Right atrium auricular region (tissue), 2 donors: ENCODE results near the gene ARFGAP1. TPM values are rescaled to one million over a fixed set of nuclear protein-coding genes. Genes with fewer than 3 reads are reported as not detected.

Source experiments
- DNase-seq: peaks from one replicate; pipeline ENCODE4 v3.0.0-alpha.2; 2019; ENCODE audit warnings: low spot score
- H3K27ac ChIP-seq, 2 donors: fragments of 200-600 bp; sonication (generic); 1 replicate in 1 of 2; 2 replicates in 1 of 2; pipeline ENCODE4 v1.5.1; 2016 to 2019
- H3K27me3 ChIP-seq, 2 donors: fragments of 200-600 bp; sonication (generic); one replicate each; pipeline versions ENCODE4 v1.5.1 to v1.6.0; 2017 to 2019
- H3K36me3 ChIP-seq: fragments of 200-600 bp; sonication (generic); one replicate; pipeline ENCODE4 v1.5.1; 2016
- H3K4me1 ChIP-seq, 2 donors: fragments of 200-600 bp; sonication (generic); one replicate each; pipeline versions ENCODE4 v1.5.1 to v1.6.0; 2017 to 2019
- H3K4me3 ChIP-seq, 2 donors: fragments of 200-600 bp; sonication (generic); 1 replicate in 1 of 2; 2 replicates in 1 of 2; pipeline ENCODE4 v1.5.1; 2017 to 2019; ENCODE audit warnings: mild to moderate bottlenecking in 1 of 2, moderate library complexity in 1 of 2
- H3K9me3 ChIP-seq, 2 donors: fragments of 200-600 bp; sonication (generic); one replicate each; pipeline ENCODE4 v1.5.1; 2019
- total RNA-seq, 2 donors: library from RNA; depleted of rRNA; stranded (reverse); fragments of >200 nt; gene quantifications; one replicate each; pipeline ENCODE4 v1.1.0, GENCODE V29; 2016
- TF ChIP-seq, protein P1 (sequence below), 2 donors: fragments of 200-600 bp; sonication (generic); IDR thresholded peaks; one replicate each; pipeline ENCODE4 v1.5.1; 2019; ENCODE audit warnings: antibody characterized with exemption in 2 of 2

The ARFGAP1 gene
- total RNA-seq, 2 donors from 2014 or later: 19.1 to 20.7 TPM

DNA sequence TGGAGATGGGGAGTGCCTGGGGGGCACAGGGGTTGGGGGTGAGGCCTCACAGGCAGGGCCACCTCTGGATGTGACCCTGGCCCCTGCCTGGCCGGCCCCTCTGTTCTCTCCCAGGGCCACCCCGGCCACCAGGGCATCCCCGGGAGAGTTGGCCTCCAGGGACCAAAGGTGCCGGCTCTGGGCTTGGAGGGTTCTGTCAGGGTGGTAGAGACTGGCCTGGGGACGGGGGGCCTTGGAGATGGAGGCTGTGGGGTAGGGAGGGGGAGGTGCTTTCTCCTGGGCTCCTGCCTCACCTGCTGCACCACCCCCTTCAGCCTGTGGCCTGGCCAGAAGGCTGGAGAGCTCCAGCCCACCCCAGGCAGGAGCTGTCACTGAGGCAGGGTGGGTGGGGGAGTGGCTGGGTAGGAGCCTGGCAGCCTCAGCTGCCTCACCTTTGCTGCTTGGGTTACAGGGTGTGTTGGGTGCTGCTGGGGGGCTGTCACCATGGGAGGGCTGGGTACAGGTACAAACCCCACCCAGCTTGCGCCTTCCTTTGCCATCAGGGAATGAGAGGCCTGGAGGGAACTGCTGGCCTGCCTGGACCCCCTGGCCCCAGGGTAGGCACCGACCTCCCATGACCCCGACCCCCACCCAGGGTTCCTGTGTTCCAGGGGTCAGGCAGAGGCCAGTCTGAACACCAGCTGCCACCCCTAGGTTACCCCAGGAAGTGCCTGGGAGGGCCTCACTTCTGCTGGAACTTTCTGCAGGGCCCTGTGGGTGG lies 53.1 kb downstream of the ARFGAP1 start:
- H3K4me1 ChIP-seq: peaks cover 0 to 22% of the 10 kb centered on the region in 2 donors
- no peaks in the 10 kb centered on the region for H3K27me3 ChIP-seq
- no peak for DNase-seq
- no peaks in the 10 kb centered on the region for H3K36me3 ChIP-seq
- no peaks in the 10 kb centered on the region for H3K9me3 ChIP-seq
- H3K4me3 ChIP-seq: no peak overlapping the region
- TF ChIP-seq, protein P1, sequence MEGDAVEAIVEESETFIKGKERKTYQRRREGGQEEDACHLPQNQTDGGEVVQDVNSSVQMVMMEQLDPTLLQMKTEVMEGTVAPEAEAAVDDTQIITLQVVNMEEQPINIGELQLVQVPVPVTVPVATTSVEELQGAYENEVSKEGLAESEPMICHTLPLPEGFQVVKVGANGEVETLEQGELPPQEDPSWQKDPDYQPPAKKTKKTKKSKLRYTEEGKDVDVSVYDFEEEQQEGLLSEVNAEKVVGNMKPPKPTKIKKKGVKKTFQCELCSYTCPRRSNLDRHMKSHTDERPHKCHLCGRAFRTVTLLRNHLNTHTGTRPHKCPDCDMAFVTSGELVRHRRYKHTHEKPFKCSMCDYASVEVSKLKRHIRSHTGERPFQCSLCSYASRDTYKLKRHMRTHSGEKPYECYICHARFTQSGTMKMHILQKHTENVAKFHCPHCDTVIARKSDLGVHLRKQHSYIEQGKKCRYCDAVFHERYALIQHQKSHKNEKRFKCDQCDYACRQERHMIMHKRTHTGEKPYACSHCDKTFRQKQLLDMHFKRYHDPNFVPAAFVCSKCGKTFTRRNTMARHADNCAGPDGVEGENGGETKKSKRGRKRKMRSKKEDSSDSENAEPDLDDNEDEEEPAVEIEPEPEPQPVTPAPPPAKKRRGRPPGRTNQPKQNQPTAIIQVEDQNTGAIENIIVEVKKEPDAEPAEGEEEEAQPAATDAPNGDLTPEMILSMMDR (IDR thresholded peaks at IDR 0.05): no peak
- no peak overlapping the region for H3K27ac ChIP-seq

DNA sequence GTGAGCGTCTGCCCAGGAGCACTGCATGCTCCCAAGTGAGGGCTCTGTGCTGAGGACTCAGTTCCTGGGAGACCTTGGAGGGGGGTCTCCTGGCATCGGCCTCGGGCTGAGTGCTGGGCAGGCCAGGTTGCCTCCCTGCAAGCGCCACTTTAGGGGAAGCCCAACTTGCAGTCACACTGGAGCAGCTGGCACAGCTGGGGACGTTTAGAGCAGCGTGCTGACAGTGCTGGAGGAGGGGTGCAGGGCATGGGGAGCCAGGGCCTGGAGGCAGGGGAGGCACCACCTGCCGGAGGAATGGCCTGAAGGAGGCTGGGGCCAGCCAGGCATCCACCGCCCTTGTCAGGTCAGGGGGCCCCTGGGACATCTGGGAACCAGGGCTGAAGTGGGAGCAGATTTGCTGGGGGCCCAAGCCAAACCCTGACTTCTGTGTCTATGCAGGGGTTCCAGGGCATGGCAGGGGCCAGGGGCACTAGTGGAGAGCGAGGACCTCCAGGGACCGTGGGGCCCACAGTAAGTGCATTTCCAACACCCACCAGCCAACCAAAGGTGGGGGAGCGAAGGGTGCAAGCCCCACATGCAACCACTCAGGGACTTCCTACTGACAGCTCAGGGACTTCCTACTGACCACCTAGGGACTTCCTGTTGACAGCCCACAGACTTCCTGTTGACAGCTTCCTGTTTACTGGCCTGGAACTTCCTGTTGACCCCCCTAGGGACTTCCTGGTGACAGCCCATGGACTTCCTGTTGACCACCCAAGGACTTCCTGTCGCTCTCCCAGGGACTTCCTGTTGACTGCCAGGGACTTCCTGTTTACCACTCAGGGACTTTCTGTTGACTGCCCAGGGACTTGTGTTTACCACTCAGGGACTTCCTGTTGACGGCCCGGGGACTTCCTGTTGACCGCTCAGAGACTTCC lies 54.0 kb downstream of the ARFGAP1 start:
- no peaks in the 10 kb centered on the region for H3K9me3 ChIP-seq
- H3K36me3 ChIP-seq: no peaks in the 10 kb centered on the region
- no peaks in the 10 kb centered on the region for H3K27me3 ChIP-seq
- no peak overlapping the region for H3K27ac ChIP-seq
- peaks cover 0 to 13% of the 10 kb centered on the region in 2 donors for H3K4me1 ChIP-seq
- TF ChIP-seq, protein P1 (IDR thresholded peaks at IDR 0.05): no peak
- no peak for DNase-seq
- H3K4me3 ChIP-seq: no peak overlapping the region

DNA sequence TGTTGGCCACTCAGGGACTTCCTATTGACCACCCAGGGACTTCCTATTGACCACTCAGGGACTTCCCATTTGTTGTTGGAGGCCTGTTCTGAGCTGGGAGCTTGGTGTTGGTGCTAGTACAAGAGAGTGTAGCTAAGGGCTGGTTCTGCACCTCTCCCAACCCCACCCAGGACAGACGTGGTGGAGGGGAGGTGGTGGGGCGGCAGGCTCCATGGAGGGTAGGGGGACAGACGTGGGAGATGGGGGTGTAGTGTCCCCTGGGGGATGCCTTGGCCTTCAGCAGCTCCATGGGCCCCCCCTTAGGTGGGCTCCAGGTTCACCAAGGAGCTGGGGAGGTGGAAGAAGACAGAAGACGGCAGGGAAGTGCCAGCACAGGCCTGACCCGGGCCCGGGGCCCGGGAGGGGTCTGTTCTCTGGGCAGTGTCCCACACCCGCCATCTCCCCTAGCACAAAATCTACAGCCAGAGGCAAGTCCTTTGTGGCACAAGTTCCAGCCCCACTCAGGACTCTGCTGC lies 54.7 kb downstream of the ARFGAP1 start:
- Histone ChIP-seq H3K9me3 (no peaks in the 10 kb centered on the region), H3K4me1 (peaks cover 0 to 8% of the 10 kb centered on the region in 2 donors), H3K36me3 (no peaks in the 10 kb centered on the region), H3K27ac (no peak overlapping the region), H3K27me3 (no peaks in the 10 kb centered on the region), H3K4me3 (no peak overlapping the region)
- DNase-seq: no peak
- TF ChIP-seq, protein P1 (IDR thresholded peaks at IDR 0.05): no peak

DNA sequence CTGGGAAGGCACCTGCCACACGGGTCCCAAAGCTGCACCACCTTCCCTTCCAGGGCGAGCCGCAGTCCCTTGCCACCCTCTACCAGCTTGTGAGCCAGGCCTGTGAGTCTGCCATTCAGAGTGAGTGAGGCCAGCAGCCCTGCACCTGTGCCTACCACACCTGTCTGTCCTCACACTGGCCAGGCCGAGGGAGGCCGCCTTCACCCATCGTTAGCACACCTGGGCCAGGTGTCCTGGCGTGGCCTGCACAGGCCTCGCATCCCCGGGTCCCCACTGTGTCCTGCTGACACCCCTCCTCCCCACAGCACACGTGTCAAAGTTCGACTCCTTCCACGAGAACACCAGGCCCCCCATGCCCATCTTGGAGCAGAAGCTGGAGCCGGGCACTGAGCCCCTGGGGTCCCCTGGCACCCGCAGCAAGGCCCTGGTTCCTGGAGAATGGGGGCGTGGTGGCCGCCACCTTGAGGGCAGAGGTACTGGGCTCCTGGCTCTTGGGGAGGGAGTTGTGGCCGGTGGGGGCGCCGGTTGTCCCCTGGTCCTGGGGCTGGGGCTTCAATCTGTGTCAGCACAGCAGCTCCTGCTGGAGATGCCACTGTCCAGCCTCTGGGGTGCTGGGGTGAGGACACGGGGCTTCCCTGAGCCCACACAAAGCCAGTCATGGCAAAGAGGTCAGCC lies 55.5 kb downstream of the ARFGAP1 start:
- no peak overlapping the region for H3K4me3 ChIP-seq
- no peak for DNase-seq
- no peaks in the 10 kb centered on the region for H3K9me3 ChIP-seq
- no peak overlapping the region for H3K27ac ChIP-seq
- H3K4me1 ChIP-seq: no peaks in the 10 kb centered on the region
- H3K36me3 ChIP-seq: no peaks in the 10 kb centered on the region
- TF ChIP-seq, protein P1 (IDR thresholded peaks at IDR 0.05): no peak
- no peaks in the 10 kb centered on the region for H3K27me3 ChIP-seq

DNA sequence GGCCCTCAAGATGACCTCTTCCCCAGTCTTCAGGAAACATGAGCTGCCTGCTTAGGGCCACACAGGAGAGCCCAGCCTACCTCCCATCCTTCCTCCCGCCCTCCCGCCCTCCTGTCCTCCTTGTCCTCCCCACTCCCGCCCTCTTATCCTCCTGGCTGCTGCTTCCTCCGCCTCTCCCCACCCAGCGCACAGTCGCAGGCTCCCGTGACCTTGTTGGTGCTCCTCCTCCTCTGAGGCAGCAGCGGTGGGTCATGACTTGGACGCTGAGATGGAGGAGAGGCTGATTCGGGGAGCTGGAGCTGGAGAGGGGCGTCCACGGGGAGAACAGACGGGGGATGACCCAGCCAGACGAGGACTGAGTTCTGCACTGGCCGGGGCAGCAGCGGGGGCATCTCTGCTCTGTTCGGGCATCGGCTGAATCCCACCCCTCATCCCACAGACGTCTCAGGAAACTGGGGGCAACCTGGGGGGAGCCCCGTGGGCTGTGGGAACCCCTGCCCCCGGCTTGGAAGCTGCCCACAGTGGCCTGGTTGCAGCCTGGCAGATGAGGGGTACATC lies 56.2 kb downstream of the ARFGAP1 start:
- DNase-seq: no peak
- no peak overlapping the region for H3K4me3 ChIP-seq
- no peaks in the 10 kb centered on the region for H3K36me3 ChIP-seq
- H3K9me3 ChIP-seq: no peaks in the 10 kb centered on the region
- TF ChIP-seq, protein P1 (IDR thresholded peaks at IDR 0.05): no peak
- H3K4me1 ChIP-seq: no peaks in the 10 kb centered on the region
- no peaks in the 10 kb centered on the region for H3K27me3 ChIP-seq
- no peak overlapping the region for H3K27ac ChIP-seq
